Thyroid gland (tissue), 4 donors: ENCODE data around the gene RETSAT.

Experiments used
- CTCF ChIP-seq, 6 experiments: fragments of 200-600 bp in 3 of 6; fragments of 450-650 bp in 3 of 6; sonication (generic) in 3 of 6; IDR thresholded peaks; one replicate each; pipeline ENCODE4 v1.5.1; 2016 to 2019; ENCODE audit warnings: antibody characterized with exemption in 6 of 6, mild to moderate bottlenecking in 2 of 6, inconsistent platforms in 1 of 6, moderate library complexity in 1 of 6
- POLR2A ChIP-seq, 2 donors: fragments of 450-650 bp; IDR thresholded peaks; one replicate each; pipeline ENCODE4 v1.6.1; 2017; ENCODE audit warnings: antibody characterized with exemption in 2 of 2, mild to moderate bottlenecking in 2 of 2, moderate library complexity in 1 of 2

- no peak for TF ChIP-seq CTCF (IDR thresholded peaks at IDR 0.05)
- no peak for TF ChIP-seq POLR2A (IDR thresholded peaks at IDR 0.05)
Measured at GRCh38 chr2:85371045-85371444, 16.7 kb upstream of the RETSAT start.
